SK-N-SH (cell line): ENCODE data around the gene FGD6. TPM values are rescaled to one million over a fixed set of nuclear protein-coding genes. Genes with fewer than 3 reads are reported as not detected.

Experiments
- CTCF ChIA-PET: fragments of 300-600, 350-600 bp; formaldehyde crosslinking; extraction: SDS; loops from one replicate; lab custom pipeline; 2021; lab: Yijun Ruan, JAX
- POLR2A ChIA-PET: fragments of 350-600 bp; sonication (Branson Sonifier 250); formaldehyde crosslinking; extraction: SDS; loops from one replicate; lab custom pipeline; 2020; ENCODE audit warnings: antibody characterized with exemption, inconsistent platforms; lab: Yijun Ruan, JAX
- DNase-seq: peaks from one replicate; pipeline ENCODE4 v3.0.0; 2012
- H2AFZ ChIP-seq: fragments of 200-600 bp; sonication (generic); 2 replicates; pipeline ENCODE4 v1.8.1; 2016; ENCODE audit warnings: antibody characterized with exemption, mild to moderate bottlenecking, low read depth
- H3F3A ChIP-seq: fragments of 200-600 bp; sonication (generic); replicated peaks from 2 replicates; pipeline ENCODE3; 2016; ENCODE audit warnings: antibody characterized with exemption, mild to moderate bottlenecking; ENCODE audit not compliant: insufficient read depth
- H3K27ac ChIP-seq, 2 experiments: fragments of 200-500 bp in 1 of 2; fragments of 200-600 bp in 1 of 2; sonication (Bioruptor generic) in 1 of 2; sonication (generic), shearing (Covaris generic) in 1 of 2; 2 replicates each; pipeline versions ENCODE4 v1.5.1 to v1.6.1; 2014 to 2016; ENCODE audit warnings: low read depth in 2 of 2, inconsistent platforms in 1 of 2, low read length in 1 of 2, mild to moderate bottlenecking in 1 of 2, mixed read lengths in 1 of 2
- H3K27me3 ChIP-seq: fragments of 200-600 bp; sonication (generic), shearing (Covaris generic); 2 replicates; pipeline ENCODE4 v1.6.1; 2016; ENCODE audit warnings: mixed run types; ENCODE audit not compliant: insufficient read depth
- H3K36me3 ChIP-seq, 2 experiments: fragments of 200-500 bp in 1 of 2; fragments of 200-600 bp in 1 of 2; sonication (Bioruptor generic) in 1 of 2; sonication (generic) in 1 of 2; replicated peaks in 1 of 2; 2 replicates each; pipeline versions ENCODE3 to v1.5.1; 2014 to 2016; ENCODE audit warnings: low read length in 1 of 2, mild to moderate bottlenecking in 1 of 2; ENCODE audit not compliant: insufficient read depth in 2 of 2, control insufficient read depth in 1 of 2
- H3K4me1 ChIP-seq, 2 experiments: fragments of 200-500 bp in 1 of 2; fragments of 200-600 bp in 1 of 2; sonication (Bioruptor generic) in 1 of 2; sonication (generic), shearing (Covaris generic) in 1 of 2; 2 replicates each; pipeline versions ENCODE4 v1.5.1 to v1.6.1; 2014 to 2016; ENCODE audit warnings: low read depth in 1 of 2, low read length in 1 of 2, mixed run types in 1 of 2; ENCODE audit not compliant: insufficient read depth in 2 of 2, control insufficient read depth in 1 of 2
- H3K4me2 ChIP-seq: fragments of 200-600 bp; sonication (generic), shearing (Covaris generic); 2 replicates; pipeline ENCODE4 v1.6.1; 2017; ENCODE audit warnings: mixed run types
- H3K4me3 ChIP-seq, 2 experiments: fragments of 200-500 bp in 1 of 2; fragments of 200-600 bp in 1 of 2; sonication (Bioruptor generic) in 1 of 2; sonication (generic), shearing (Covaris generic) in 1 of 2; 2 replicates each; pipeline versions ENCODE4 v1.5.1 to v1.8.1; 2014 to 2016; ENCODE audit warnings: low read depth in 2 of 2, inconsistent platforms in 1 of 2, low read length in 1 of 2, mild to moderate bottlenecking in 1 of 2, mixed read lengths in 1 of 2, moderate library complexity in 1 of 2
- H3K79me2 ChIP-seq: fragments of 200-600 bp; sonication (generic); 2 replicates; pipeline ENCODE4 v1.8.1; 2017; ENCODE audit warnings: mild to moderate bottlenecking; ENCODE audit not compliant: insufficient read depth
- H3K9ac ChIP-seq: fragments of 200-600 bp; sonication (generic); 2 replicates; pipeline ENCODE4 v1.6.1; 2017; ENCODE audit warnings: mixed run types
- H3K9me2 ChIP-seq: fragments of 200-600 bp; sonication (generic); 2 replicates; pipeline ENCODE4 v1.6.1; 2017; ENCODE audit warnings: mixed run types
- H3K9me3 ChIP-seq: fragments of 200-600 bp; sonication (generic); 2 replicates; pipeline ENCODE4 v1.6.1; 2017; ENCODE audit warnings: mixed run types, mild to moderate bottlenecking, moderate library complexity
- H4K20me1 ChIP-seq: fragments of 200-600 bp; sonication (generic); 2 replicates; pipeline ENCODE4 v1.6.1; 2017; ENCODE audit warnings: mild to moderate bottlenecking, mixed run types; ENCODE audit not compliant: insufficient read depth
- CHD2 ChIP-seq: fragments of 150-350 bp; IDR thresholded peaks from 2 replicates; pipeline ENCODE4 v1.6.1; 2018; ENCODE audit warnings: low read length; ENCODE audit not compliant: partially characterized antibody
- EP300 ChIP-seq, 2 experiments: IDR thresholded peaks; 2 replicates each; pipeline versions ENCODE4 v1.4.0 to v1.6.1; 2012; ENCODE audit warnings: borderline replicate concordance in 1 of 2, low read depth in 1 of 2, low read length in 1 of 2
- EZH2phosphoT487 ChIP-seq: fragments of 200-600 bp; sonication (generic); IDR thresholded peaks from 2 replicates; pipeline ENCODE4 v1.6.1; 2017; ENCODE audit warnings: low read depth, mixed run types, mild to moderate bottlenecking, antibody characterized with exemption, moderate library complexity, borderline replicate concordance
- FOXJ3 ChIP-seq: sonication (generic); formaldehyde crosslinking; IDR thresholded peaks from 2 replicates; pipeline ENCODE4 v1.5.1; 2020; ENCODE audit warnings: mild to moderate bottlenecking, missing genetic modification reagents
- JUND ChIP-seq: IDR thresholded peaks from 2 replicates; pipeline ENCODE4 v1.4.0; 2012
- NFIC ChIP-seq: IDR thresholded peaks from 2 replicates; pipeline ENCODE4 v1.4.0; 2012; ENCODE audit warnings: borderline replicate concordance
- POLR2AphosphoS5 ChIP-seq: IDR thresholded peaks from 2 replicates; pipeline ENCODE4 v1.6.1; 2012; ENCODE audit warnings: low read depth, low read length
- RCOR1 ChIP-seq: fragments of 150-350 bp; IDR thresholded peaks from 2 replicates; pipeline ENCODE4 v1.6.1; 2017; ENCODE audit warnings: antibody characterized with exemption, low read length
- TCF12 ChIP-seq: IDR thresholded peaks from 2 replicates; pipeline ENCODE4 v1.4.0; 2012
- WGBS: methylation state at CpG from one replicate; pipeline ENCODE4 v1.1.6; 2017; ENCODE audit warnings: low lambda C conversion rate; 5-methylcytosine and 5-hydroxymethylcytosine counted together
- polyA plus RNA-seq, 3 experiments: library from polyadenylated mRNA; depleted of rRNA; stranded (reverse); fragments of >200 nt; gene quantifications; 2 replicates each; pipeline ENCODE4 v1.2.3, GENCODE V29; 2012
- TF ChIP-seq, protein P1 (sequence below): IDR thresholded peaks from 2 replicates; pipeline ENCODE4; 2012
- TF ChIP-seq, protein P2 (sequence below): IDR thresholded peaks from 2 replicates; pipeline ENCODE4 v1.6.1; 2012; ENCODE audit warnings: mild to moderate bottlenecking, low read depth, low read length, moderate library complexity
- TF ChIP-seq, protein P3 (sequence below): IDR thresholded peaks from 2 replicates; pipeline ENCODE4 v1.4.0; 2012; ENCODE audit warnings: low read depth, borderline replicate concordance
- TF ChIP-seq, protein P4 (sequence below): fragments of 150-350 bp; IDR thresholded peaks from 2 replicates; pipeline ENCODE4 v1.6.1; 2017; ENCODE audit warnings: antibody characterized with exemption, low read length, low read depth, borderline replicate concordance
- TF ChIP-seq, protein P5 (sequence below): fragments of 200-600 bp; sonication (generic); IDR thresholded peaks from 2 replicates; pipeline ENCODE4 v1.6.1; 2017; ENCODE audit warnings: antibody characterized with exemption, mild to moderate bottlenecking, moderate library complexity

The FGD6 gene
- polyA plus RNA-seq, 1 of the 3 experiments (the other 2 are of a cell fraction): 2.8 TPM

DNA sequence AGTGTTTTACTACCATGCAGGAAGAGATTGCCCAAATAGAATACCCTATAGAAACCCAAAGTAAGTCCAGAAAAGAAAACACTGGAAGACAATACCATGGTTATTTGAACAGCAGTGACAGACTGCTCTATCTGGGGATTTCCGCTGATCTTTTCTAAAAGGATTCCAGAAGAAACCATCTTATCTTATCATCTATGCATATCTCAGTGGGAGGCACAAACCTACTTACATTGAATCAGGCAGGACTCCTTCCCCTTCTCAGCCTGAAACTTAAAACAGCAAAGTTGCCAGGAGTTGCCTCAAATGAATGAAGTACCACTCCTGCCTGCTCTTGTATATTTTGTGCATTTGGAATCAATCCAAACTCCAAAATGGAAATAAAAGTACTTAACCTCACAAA lies 87.2 kb downstream of the FGD6 start:
- Histone ChIP-seq H3F3A (peaks cover 14% of the 10 kb centered on the region), H3K4me2 (no peak overlapping the region), H3K9ac (no peak overlapping the region), H3K4me1 (peaks cover 0 to 9% of the 10 kb centered on the region in 2 experiments; a peak in 1 of 4 replicates), H2AFZ (no peak overlapping the region), H3K36me3 (peaks cover 4 to 19% of the 10 kb centered on the region in 2 experiments), H3K27me3 (no peaks in the 10 kb centered on the region), H3K79me2 (no peaks in the 10 kb centered on the region), H4K20me1 (no peaks in the 10 kb centered on the region), H3K9me2 (no peaks in the 10 kb centered on the region), H3K4me3 (no peak overlapping the region), H3K9me3 (no peaks in the 10 kb centered on the region), H3K27ac (peak overlapping the region in 1 of 2 experiments; percentile 40; a peak in 1 of 4 replicates)
- ChIA-PET CTCF (no interaction called here), POLR2A (no interaction called here)
- no peak for DNase-seq
- TF ChIP-seq CHD2: no peak
- peak in 1 of 2 experiments; percentile 30; a peak in 1 of 4 replicates for TF ChIP-seq EP300 (IDR thresholded peaks at IDR 0.05; ENCODE audit: borderline replicate concordance in 1 of 2, low read depth in 1 of 2, low read length in 1 of 2)
- TF ChIP-seq JUND: no peak
- TF ChIP-seq, protein P1, sequence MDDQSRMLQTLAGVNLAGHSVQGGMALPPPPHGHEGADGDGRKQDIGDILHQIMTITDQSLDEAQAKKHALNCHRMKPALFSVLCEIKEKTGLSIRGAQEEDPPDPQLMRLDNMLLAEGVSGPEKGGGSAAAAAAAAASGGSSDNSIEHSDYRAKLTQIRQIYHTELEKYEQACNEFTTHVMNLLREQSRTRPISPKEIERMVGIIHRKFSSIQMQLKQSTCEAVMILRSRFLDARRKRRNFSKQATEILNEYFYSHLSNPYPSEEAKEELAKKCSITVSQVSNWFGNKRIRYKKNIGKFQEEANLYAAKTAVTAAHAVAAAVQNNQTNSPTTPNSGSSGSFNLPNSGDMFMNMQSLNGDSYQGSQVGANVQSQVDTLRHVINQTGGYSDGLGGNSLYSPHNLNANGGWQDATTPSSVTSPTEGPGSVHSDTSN: no peak
- TF ChIP-seq RCOR1: no peak
- no peak for TF ChIP-seq FOXJ3
- no peak for TF ChIP-seq EZH2phosphoT487
- TF ChIP-seq, protein P2, sequence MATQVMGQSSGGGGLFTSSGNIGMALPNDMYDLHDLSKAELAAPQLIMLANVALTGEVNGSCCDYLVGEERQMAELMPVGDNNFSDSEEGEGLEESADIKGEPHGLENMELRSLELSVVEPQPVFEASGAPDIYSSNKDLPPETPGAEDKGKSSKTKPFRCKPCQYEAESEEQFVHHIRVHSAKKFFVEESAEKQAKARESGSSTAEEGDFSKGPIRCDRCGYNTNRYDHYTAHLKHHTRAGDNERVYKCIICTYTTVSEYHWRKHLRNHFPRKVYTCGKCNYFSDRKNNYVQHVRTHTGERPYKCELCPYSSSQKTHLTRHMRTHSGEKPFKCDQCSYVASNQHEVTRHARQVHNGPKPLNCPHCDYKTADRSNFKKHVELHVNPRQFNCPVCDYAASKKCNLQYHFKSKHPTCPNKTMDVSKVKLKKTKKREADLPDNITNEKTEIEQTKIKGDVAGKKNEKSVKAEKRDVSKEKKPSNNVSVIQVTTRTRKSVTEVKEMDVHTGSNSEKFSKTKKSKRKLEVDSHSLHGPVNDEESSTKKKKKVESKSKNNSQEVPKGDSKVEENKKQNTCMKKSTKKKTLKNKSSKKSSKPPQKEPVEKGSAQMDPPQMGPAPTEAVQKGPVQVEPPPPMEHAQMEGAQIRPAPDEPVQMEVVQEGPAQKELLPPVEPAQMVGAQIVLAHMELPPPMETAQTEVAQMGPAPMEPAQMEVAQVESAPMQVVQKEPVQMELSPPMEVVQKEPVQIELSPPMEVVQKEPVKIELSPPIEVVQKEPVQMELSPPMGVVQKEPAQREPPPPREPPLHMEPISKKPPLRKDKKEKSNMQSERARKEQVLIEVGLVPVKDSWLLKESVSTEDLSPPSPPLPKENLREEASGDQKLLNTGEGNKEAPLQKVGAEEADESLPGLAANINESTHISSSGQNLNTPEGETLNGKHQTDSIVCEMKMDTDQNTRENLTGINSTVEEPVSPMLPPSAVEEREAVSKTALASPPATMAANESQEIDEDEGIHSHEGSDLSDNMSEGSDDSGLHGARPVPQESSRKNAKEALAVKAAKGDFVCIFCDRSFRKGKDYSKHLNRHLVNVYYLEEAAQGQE: no peak
- peak; percentile 42 for TF ChIP-seq TCF12
- TF ChIP-seq, protein P3, sequence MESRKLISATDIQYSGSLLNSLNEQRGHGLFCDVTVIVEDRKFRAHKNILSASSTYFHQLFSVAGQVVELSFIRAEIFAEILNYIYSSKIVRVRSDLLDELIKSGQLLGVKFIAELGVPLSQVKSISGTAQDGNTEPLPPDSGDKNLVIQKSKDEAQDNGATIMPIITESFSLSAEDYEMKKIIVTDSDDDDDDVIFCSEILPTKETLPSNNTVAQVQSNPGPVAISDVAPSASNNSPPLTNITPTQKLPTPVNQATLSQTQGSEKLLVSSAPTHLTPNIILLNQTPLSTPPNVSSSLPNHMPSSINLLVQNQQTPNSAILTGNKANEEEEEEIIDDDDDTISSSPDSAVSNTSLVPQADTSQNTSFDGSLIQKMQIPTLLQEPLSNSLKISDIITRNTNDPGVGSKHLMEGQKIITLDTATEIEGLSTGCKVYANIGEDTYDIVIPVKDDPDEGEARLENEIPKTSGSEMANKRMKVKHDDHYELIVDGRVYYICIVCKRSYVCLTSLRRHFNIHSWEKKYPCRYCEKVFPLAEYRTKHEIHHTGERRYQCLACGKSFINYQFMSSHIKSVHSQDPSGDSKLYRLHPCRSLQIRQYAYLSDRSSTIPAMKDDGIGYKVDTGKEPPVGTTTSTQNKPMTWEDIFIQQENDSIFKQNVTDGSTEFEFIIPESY: no peak
- peak; percentile 35; the same call in 1 of the 2 replicates for TF ChIP-seq NFIC
- TF ChIP-seq, protein P4, sequence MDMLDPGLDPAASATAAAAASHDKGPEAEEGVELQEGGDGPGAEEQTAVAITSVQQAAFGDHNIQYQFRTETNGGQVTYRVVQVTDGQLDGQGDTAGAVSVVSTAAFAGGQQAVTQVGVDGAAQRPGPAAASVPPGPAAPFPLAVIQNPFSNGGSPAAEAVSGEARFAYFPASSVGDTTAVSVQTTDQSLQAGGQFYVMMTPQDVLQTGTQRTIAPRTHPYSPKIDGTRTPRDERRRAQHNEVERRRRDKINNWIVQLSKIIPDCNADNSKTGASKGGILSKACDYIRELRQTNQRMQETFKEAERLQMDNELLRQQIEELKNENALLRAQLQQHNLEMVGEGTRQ: no peak
- TF ChIP-seq POLR2AphosphoS5: no peak
- TF ChIP-seq, protein P5, sequence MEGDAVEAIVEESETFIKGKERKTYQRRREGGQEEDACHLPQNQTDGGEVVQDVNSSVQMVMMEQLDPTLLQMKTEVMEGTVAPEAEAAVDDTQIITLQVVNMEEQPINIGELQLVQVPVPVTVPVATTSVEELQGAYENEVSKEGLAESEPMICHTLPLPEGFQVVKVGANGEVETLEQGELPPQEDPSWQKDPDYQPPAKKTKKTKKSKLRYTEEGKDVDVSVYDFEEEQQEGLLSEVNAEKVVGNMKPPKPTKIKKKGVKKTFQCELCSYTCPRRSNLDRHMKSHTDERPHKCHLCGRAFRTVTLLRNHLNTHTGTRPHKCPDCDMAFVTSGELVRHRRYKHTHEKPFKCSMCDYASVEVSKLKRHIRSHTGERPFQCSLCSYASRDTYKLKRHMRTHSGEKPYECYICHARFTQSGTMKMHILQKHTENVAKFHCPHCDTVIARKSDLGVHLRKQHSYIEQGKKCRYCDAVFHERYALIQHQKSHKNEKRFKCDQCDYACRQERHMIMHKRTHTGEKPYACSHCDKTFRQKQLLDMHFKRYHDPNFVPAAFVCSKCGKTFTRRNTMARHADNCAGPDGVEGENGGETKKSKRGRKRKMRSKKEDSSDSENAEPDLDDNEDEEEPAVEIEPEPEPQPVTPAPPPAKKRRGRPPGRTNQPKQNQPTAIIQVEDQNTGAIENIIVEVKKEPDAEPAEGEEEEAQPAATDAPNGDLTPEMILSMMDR: no peak
- WGBS: 69% methylated on average over 1 of the region's 1 CpG
